Cardiac fibroblast (primary cell): Measurements from ENCODE around the gene SLC6A11.

Experiments
- DNase-seq, 2 donors: peaks; one replicate each; pipeline versions ENCODE4 v3.0.0 to v3.0.0-alpha.2; 2010; ENCODE audit warnings: low read depth in 2 of 2
- H3K4me3 ChIP-seq, 2 donors: replicated peaks in 1 of 2; 1 replicate in 1 of 2; 2 replicates in 1 of 2; pipeline ENCODE4 v1.5.1; 2011; ENCODE audit warnings: low read depth in 2 of 2, low read length in 2 of 2, mild to moderate bottlenecking in 2 of 2, moderate library complexity in 1 of 2
- TF ChIP-seq, protein P1 (sequence below): IDR thresholded peaks from one replicate; pipeline ENCODE4 v1.5.1; 2011; ENCODE audit warnings: low read depth, mild to moderate bottlenecking, low read length, inconsistent platforms

Gene SLC6A11

DNA sequence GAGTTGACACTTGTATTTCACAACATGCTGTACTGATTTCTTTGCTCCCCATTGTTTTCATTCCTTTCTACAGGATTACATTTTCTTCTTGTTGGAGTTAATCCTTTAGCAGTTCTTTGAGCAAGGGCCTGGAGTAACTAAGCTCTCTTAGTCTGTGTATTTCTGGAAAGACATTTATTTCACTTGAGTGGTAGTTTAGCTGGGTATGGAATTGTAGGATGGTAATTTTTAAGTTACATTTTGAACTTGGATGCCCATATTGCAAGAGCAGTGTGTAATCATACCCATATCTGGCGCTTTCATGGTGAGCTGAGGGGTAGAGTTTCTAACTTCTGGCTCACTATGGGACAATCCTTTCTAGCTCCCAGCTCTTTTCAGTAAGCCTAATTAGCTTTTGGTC lies 74.6 kb downstream of the SLC6A11 start:
- TF ChIP-seq, protein P1, sequence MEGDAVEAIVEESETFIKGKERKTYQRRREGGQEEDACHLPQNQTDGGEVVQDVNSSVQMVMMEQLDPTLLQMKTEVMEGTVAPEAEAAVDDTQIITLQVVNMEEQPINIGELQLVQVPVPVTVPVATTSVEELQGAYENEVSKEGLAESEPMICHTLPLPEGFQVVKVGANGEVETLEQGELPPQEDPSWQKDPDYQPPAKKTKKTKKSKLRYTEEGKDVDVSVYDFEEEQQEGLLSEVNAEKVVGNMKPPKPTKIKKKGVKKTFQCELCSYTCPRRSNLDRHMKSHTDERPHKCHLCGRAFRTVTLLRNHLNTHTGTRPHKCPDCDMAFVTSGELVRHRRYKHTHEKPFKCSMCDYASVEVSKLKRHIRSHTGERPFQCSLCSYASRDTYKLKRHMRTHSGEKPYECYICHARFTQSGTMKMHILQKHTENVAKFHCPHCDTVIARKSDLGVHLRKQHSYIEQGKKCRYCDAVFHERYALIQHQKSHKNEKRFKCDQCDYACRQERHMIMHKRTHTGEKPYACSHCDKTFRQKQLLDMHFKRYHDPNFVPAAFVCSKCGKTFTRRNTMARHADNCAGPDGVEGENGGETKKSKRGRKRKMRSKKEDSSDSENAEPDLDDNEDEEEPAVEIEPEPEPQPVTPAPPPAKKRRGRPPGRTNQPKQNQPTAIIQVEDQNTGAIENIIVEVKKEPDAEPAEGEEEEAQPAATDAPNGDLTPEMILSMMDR, result no peak
- H3K4me3 ChIP-seq, result no peak overlapping the region
- no peak for DNase-seq

DNA sequence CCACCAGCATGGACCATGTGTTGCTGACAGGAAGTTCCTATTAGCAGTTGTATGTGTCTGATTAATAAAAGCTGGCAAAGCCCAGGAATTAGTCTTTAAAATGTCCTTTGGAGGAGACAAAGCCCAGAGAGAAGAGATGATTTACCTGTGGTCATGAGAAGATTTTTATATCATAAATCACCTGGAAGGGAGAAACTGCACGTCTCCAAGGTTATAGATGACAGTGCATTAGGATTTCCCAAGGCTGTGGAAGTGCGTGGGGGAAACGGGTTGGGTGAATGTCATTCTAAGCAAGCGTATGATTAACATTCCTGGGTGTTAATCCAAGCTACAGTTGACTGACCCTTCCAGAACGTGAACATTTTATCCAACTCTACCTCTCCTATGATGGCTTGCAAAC lies 76.6 kb downstream of the SLC6A11 start:
- no peak overlapping the region for H3K4me3 ChIP-seq
- TF ChIP-seq, protein P1, result no peak
- DNase-seq, result no peak

DNA sequence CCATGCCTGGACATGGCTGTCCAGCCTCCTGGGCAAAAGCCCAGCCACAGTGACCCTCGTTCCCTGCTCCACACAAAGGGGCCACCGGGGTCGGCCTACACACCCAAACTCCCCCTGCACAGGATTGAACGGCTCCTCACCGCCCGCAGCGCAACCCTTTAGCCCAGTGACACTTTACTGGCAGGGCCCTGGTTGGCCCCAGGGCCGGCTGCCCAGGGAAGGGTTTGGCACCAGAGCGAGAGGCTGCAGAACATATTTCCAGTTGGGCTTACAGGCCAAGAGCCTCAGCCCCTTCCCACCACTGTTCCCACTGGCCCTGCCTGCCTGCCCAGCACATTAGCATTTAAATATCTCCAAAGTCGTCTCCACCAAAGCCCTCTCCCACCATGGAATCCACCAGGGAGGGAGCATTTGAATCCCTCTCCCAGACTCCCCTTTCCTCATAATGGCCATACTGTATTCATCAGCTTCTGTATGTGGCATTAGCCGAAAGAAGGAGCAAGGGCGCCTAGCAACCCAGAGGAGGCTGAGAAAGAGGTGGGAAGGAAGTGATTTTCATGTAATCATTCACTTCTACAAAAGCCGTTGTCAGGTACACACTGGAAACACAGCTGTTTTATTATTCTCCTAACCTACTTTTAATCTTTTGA lies 85.4 kb downstream of the SLC6A11 start:
- TF ChIP-seq, protein P1, result no peak
- H3K4me3 ChIP-seq, result no peak overlapping the region
- DNase-seq, result no peak

DNA sequence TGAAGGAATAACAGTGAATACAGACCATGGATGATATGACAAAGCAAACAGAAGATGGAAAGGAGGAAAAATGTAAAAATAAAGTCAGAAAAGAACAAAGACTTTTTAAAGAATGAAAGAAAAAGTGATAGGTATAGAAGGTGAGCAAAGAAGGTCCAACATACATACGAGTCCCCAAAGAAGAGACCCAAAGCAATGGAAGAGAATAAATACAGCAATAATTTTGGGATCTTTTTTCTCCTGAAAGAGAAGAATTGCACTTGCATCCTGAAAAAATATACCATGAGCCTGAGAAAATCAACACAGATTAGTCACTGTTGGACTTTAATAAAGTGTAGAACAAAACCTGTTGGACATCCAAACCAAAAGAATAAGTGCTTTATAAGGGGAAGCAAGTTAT lies 91.2 kb downstream of the SLC6A11 start:
- DNase-seq, result no peak
- TF ChIP-seq, protein P1, result no peak
- H3K4me3 ChIP-seq, result no peak overlapping the region

DNA sequence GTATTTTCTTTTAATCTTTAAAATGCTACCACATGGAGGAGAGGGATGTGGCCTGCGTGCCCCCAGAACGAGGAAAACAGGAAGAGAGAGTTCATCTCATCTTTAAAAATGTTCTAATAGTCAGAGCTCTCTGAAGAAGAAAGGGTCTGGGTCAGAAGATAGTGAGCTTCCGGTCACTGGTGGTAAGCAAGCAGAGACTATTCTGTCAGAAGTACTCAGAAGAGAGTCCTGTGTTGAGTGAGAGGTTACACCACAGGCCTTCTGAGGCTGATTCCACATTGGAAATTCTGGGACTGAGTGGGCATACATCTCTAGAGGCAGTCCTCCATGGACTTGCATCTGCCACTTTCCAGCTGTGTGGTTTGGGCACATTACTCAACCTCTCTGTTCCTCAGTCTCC lies 94.3 kb downstream of the SLC6A11 start:
- TF ChIP-seq, protein P1, result no peak
- no peak overlapping the region for H3K4me3 ChIP-seq
- no peak for DNase-seq

DNA sequence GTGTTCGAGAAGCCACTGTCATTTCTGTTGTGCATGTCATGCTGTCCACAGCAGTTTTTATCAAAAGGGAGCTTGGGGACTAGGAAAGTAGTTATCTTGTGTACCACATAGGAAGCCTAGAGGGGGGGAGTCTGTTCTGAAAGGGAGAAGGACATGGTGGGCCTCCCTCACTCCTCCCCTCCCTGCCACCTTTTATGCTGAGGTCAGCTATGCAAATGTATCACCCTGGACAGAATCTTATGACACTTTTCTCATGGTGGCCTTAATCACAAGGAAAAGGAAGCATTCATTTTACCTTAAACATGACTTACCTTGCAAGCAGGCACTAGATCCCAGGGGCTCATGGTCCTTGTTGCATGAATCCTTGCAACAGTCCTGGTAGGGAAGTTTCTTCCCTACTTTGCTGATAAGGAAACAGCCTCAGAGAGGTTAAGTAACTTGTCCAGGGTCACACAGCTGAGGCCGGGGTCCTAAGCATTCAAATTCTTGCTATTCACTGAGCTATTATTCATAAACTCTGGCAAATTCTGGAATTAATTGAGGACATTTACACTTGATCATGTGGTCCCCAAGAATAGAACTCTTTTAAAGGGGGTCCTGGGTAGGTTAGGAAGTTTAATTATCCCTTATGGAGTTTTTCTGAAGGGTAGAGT lies 95.4 kb downstream of the SLC6A11 start:
- TF ChIP-seq, protein P1, result no peak
- DNase-seq, result no peak
- no peak overlapping the region for H3K4me3 ChIP-seq
